ENCODE results near the gene SDHAF3. TPM values are rescaled to one million over a fixed set of nuclear protein-coding genes. Genes with fewer than 3 reads are reported as not detected.

SDHAF3 gene
- total and polyA plus RNA-seq, 8 donors, result 15.0 to 34.1 (median 29.9) TPM

- intact Hi-C loops (cut with DNase I), result no loop called here
Observed at GRCh38 chr7:97094284-97094930, 23.1 kb upstream of the SDHAF3 start.

GRCh38 chr7:97096037-97096436 is 21.5 kb upstream of the SDHAF3 start:
- no peak overlapping the region for H3K27ac ChIP-seq
- peaks cover 0 to 13% of the 10 kb centered on the region in 2 donors for H3K27me3 ChIP-seq
- no peaks in the 10 kb centered on the region for H3K36me3 ChIP-seq
- intact Hi-C loops (cut with DNase I), result no loop called here
- ATAC-seq, result no peak
- H3K4me1 ChIP-seq, result no peaks in the 10 kb centered on the region
- no peaks in the 10 kb centered on the region for H3K9me3 ChIP-seq
- no peak overlapping the region for H3K4me3 ChIP-seq
- DNase-seq, result no peak
- TF ChIP-seq CTCF (IDR thresholded peaks at IDR 0.05), result no peak

More at GRCh38 chr7:97094284-97094930, 23.1 kb upstream of the SDHAF3 start:
- Histone ChIP-seq H3K4me1 (no peaks in the 10 kb centered on the region), H3K27ac (no peak overlapping the region), H3K9me3 (no peaks in the 10 kb centered on the region), H3K36me3 (no peaks in the 10 kb centered on the region), H3K4me3 (no peak overlapping the region), H3K27me3 (peaks cover 0 to 13% of the 10 kb centered on the region in 2 donors)
- TF ChIP-seq CTCF (IDR thresholded peaks at IDR 0.05), result no peak
- ATAC-seq (no peak), DNase-seq (no peak)

- TF ChIP-seq CTCF (IDR thresholded peaks at IDR 0.05), result no peak
- Histone ChIP-seq H3K36me3 (no peaks in the 10 kb centered on the region), H3K9me3 (no peaks in the 10 kb centered on the region), H3K4me1 (no peaks in the 10 kb centered on the region), H3K4me3 (no peak overlapping the region), H3K27me3 (peaks cover 0 to 13% of the 10 kb centered on the region in 2 donors), H3K27ac (no peak overlapping the region)
- ATAC-seq (no peak), DNase-seq (no peak)
- intact Hi-C loops (cut with DNase I), result no loop called here
Observed at GRCh38 chr7:97096661-97097060, 20.8 kb upstream of the SDHAF3 start.

GRCh38 chr7:97104719-97105238 is 12.7 kb upstream of the SDHAF3 start:
- peaks cover 0 to 8% of the 10 kb centered on the region in 2 donors for H3K4me1 ChIP-seq
- DNase-seq, result peak; percentile 68 to 94 (median 82)
- H3K27ac ChIP-seq, result no peak overlapping the region
- TF ChIP-seq CTCF (IDR thresholded peaks at IDR 0.05), result peak; percentile 71 to 82
- H3K36me3 ChIP-seq, result no peaks in the 10 kb centered on the region
- no peak overlapping the region for H3K4me3 ChIP-seq
- no peaks in the 10 kb centered on the region for H3K27me3 ChIP-seq
- H3K9me3 ChIP-seq, result peaks cover 0 to 9% of the 10 kb centered on the region in 2 donors
- intact Hi-C loops (cut with DNase I), result loop anchor here in 1 of 2 donors (10.0 kb wide), 1 partner anchor 80 kb away; no protein-coding TSS in a partner anchor
- peak; percentile 98 for ATAC-seq

GRCh38 chr7:97107192-97107800 is 10.2 kb upstream of the SDHAF3 start:
- Histone ChIP-seq H3K9me3 (peaks cover 0 to 9% of the 10 kb centered on the region in 2 donors), H3K27ac (no peak overlapping the region), H3K4me1 (peaks cover 0 to 8% of the 10 kb centered on the region in 2 donors), H3K4me3 (no peak overlapping the region), H3K36me3 (no peaks in the 10 kb centered on the region), H3K27me3 (no peaks in the 10 kb centered on the region)
- no peak for ATAC-seq
- no peak for DNase-seq
- no peak for TF ChIP-seq CTCF (IDR thresholded peaks at IDR 0.05)
- intact Hi-C loops (cut with DNase I), result loop anchor here in 1 of 2 donors (10.0 kb wide), 1 partner anchor 78 kb away; no protein-coding TSS in a partner anchor
